HepG2 (cell line): ENCODE results near the gene SRRM3. TPM values are rescaled to one million over a fixed set of nuclear protein-coding genes. Genes with fewer than 3 reads are reported as not detected.

ENCODE experiments used
- AGO1 ChIP-seq: fragments of 200-400 bp; formaldehyde crosslinking; IDR thresholded peaks from 2 replicates; pipeline ENCODE4 v1.6.1; 2017; ENCODE audit warnings: mild to moderate bottlenecking, low read depth, low read length, moderate library complexity; ENCODE audit not compliant: poor library complexity, severe bottlenecking
- CAMTA2 ChIP-seq: sonication (generic); formaldehyde crosslinking; IDR thresholded peaks from 2 replicates; pipeline ENCODE4 v1.4.0; 2020; ENCODE audit warnings: mild to moderate bottlenecking, missing genetic modification reagents, borderline replicate concordance
- FOSL2 ChIP-seq: sonication (generic); formaldehyde crosslinking; IDR thresholded peaks from 2 replicates; pipeline ENCODE4 v1.4.0; 2020; ENCODE audit warnings: missing genetic modification reagents
- GPN1 ChIP-seq: sonication (generic); formaldehyde crosslinking; IDR thresholded peaks from 2 replicates; pipeline ENCODE4 v1.5.1; 2020; ENCODE audit warnings: missing genetic modification reagents, borderline replicate concordance
- HMG20B ChIP-seq: conservative IDR thresholded peaks from 2 replicates; pipeline ENCODE4 v1.6.1; 2016; ENCODE audit warnings: missing genetic modification reagents, missing compliant biosample characterization
- HNRNPL ChIP-seq: fragments of 200-400 bp; formaldehyde crosslinking; IDR thresholded peaks from 2 replicates; pipeline ENCODE4 v1.6.1; 2017; ENCODE audit warnings: mild to moderate bottlenecking, low read depth, low read length
- HOXA5 ChIP-seq: sonication (generic); formaldehyde crosslinking; IDR thresholded peaks from 2 replicates; pipeline ENCODE4 v1.4.0; 2020; ENCODE audit warnings: missing genetic modification reagents
- PRMT3 ChIP-seq: sonication (generic); formaldehyde crosslinking; IDR thresholded peaks from 2 replicates; pipeline ENCODE4 v1.8.1; 2022; ENCODE audit warnings: low read depth, mild to moderate bottlenecking, moderate library complexity, missing genetic modification reagents, borderline replicate concordance
- RAD21 ChIP-seq: fragments of 450-650 bp; formaldehyde crosslinking; IDR thresholded peaks from 2 replicates; pipeline ENCODE4 v1.5.0; 2020; ENCODE audit warnings: mild to moderate bottlenecking
- RBAK ChIP-seq: sonication (generic); formaldehyde crosslinking; IDR thresholded peaks from 2 replicates; pipeline ENCODE4 v1.5.1; 2020; ENCODE audit warnings: mild to moderate bottlenecking, missing genetic modification reagents
- YY1 ChIP-seq: IDR thresholded peaks from 2 replicates; pipeline ENCODE4 v1.6.1; 2011; ENCODE audit warnings: low read length, low read depth, moderate library complexity, mild to moderate bottlenecking; ENCODE audit not compliant: insufficient read depth, insufficient replicate concordance
- ZNF24 ChIP-seq: fragments of 450-650 bp; IDR thresholded peaks from 2 replicates; pipeline ENCODE4 v1.6.1; 2017; ENCODE audit warnings: antibody characterized with exemption, mild to moderate bottlenecking
- ZNF629 ChIP-seq: sonication (generic); formaldehyde crosslinking; conservative IDR thresholded peaks from 2 replicates; pipeline ENCODE4 v1.5.0; 2020; ENCODE audit warnings: missing genetic modification reagents
- ZNF780A ChIP-seq: sonication (generic); formaldehyde crosslinking; IDR thresholded peaks from 2 replicates; pipeline ENCODE4 v1.8.0; 2022; ENCODE audit warnings: mild to moderate bottlenecking, missing genetic modification reagents, moderate library complexity
- ZNF792 ChIP-seq: IDR thresholded peaks from 2 replicates; pipeline ENCODE4 v1.6.1; 2016
- ZNF850 ChIP-seq: sonication (generic); formaldehyde crosslinking; conservative IDR thresholded peaks from 2 replicates; pipeline ENCODE4 v1.9.0; 2021; ENCODE audit warnings: mild to moderate bottlenecking, missing genetic modification reagents
- polyA plus RNA-seq, 8 experiments: library from polyadenylated mRNA; depleted of rRNA in 3 of 8; stranded (reverse) in 7 of 8; unstranded in 1 of 8; fragments of >200 nt; fragmentation: Illumina TruSeq in 4 of 8; extraction: Trizol in 4 of 8; gene quantifications; 2 replicates each; pipeline versions ENCODE4 v1.2.1 to v1.2.3, GENCODE V29; 2011 to 2016; ENCODE audit warnings: low read depth in 4 of 8, missing spikeins in 1 of 8, mixed read lengths in 1 of 8; ENCODE audit not compliant: insufficient read depth in 1 of 8
- total RNA-seq, 5 experiments: library from RNA; depleted of rRNA; stranded (reverse); fragments of >200 nt; fragmentation: Illumina TruSeq; extraction: Trizol; gene quantifications; 2 replicates each; pipeline ENCODE4 v1.2.3, GENCODE V29; 2016; ENCODE audit warnings: low read depth in 1 of 5
- TF ChIP-seq, protein P1 (sequence below): sonication (generic); formaldehyde crosslinking; IDR thresholded peaks from 2 replicates; pipeline ENCODE4 v1.4.0; 2020; ENCODE audit warnings: mild to moderate bottlenecking, missing genetic modification reagents
- TF ChIP-seq, protein P2 (sequence below): sonication (generic); formaldehyde crosslinking; IDR thresholded peaks from 2 replicates; pipeline ENCODE4 v1.9.0; 2021; ENCODE audit warnings: missing genetic modification reagents, borderline replicate concordance
- TF ChIP-seq, protein P3 (sequence below): sonication (generic); formaldehyde crosslinking; IDR thresholded peaks from 2 replicates; pipeline ENCODE4 v1.5.0; 2020; ENCODE audit warnings: mild to moderate bottlenecking, missing genetic modification reagents

The SRRM3 gene
- total and polyA plus RNA-seq, 2 of the 13 experiments (the other 11 are each of a cell fraction or from before 2014, with no cell fraction given) = 0.13 to 0.54 TPM

- TF ChIP-seq, protein P1, sequence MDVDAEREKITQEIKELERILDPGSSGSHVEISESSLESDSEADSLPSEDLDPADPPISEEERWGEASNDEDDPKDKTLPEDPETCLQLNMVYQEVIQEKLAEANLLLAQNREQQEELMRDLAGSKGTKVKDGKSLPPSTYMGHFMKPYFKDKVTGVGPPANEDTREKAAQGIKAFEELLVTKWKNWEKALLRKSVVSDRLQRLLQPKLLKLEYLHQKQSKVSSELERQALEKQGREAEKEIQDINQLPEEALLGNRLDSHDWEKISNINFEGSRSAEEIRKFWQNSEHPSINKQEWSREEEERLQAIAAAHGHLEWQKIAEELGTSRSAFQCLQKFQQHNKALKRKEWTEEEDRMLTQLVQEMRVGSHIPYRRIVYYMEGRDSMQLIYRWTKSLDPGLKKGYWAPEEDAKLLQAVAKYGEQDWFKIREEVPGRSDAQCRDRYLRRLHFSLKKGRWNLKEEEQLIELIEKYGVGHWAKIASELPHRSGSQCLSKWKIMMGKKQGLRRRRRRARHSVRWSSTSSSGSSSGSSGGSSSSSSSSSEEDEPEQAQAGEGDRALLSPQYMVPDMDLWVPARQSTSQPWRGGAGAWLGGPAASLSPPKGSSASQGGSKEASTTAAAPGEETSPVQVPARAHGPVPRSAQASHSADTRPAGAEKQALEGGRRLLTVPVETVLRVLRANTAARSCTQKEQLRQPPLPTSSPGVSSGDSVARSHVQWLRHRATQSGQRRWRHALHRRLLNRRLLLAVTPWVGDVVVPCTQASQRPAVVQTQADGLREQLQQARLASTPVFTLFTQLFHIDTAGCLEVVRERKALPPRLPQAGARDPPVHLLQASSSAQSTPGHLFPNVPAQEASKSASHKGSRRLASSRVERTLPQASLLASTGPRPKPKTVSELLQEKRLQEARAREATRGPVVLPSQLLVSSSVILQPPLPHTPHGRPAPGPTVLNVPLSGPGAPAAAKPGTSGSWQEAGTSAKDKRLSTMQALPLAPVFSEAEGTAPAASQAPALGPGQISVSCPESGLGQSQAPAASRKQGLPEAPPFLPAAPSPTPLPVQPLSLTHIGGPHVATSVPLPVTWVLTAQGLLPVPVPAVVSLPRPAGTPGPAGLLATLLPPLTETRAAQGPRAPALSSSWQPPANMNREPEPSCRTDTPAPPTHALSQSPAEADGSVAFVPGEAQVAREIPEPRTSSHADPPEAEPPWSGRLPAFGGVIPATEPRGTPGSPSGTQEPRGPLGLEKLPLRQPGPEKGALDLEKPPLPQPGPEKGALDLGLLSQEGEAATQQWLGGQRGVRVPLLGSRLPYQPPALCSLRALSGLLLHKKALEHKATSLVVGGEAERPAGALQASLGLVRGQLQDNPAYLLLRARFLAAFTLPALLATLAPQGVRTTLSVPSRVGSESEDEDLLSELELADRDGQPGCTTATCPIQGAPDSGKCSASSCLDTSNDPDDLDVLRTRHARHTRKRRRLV (CRISPR knock-in tag) = no peak
- peak; percentile 96 for TF ChIP-seq ZNF780A
- TF ChIP-seq FOSL2 (CRISPR knock-in tag) = peak; percentile 63
- TF ChIP-seq AGO1 = no peak
- TF ChIP-seq ZNF850 (CRISPR knock-in tag) = no peak; the same call in 1 of the 2 replicates
- TF ChIP-seq YY1 = peak; percentile 79
- TF ChIP-seq ZNF24 = no peak
- no peak for TF ChIP-seq HNRNPL
- TF ChIP-seq HMG20B (CRISPR knock-in tag) = peak; percentile 72; the same call in 1 of the 2 replicates
- TF ChIP-seq, protein P2, sequence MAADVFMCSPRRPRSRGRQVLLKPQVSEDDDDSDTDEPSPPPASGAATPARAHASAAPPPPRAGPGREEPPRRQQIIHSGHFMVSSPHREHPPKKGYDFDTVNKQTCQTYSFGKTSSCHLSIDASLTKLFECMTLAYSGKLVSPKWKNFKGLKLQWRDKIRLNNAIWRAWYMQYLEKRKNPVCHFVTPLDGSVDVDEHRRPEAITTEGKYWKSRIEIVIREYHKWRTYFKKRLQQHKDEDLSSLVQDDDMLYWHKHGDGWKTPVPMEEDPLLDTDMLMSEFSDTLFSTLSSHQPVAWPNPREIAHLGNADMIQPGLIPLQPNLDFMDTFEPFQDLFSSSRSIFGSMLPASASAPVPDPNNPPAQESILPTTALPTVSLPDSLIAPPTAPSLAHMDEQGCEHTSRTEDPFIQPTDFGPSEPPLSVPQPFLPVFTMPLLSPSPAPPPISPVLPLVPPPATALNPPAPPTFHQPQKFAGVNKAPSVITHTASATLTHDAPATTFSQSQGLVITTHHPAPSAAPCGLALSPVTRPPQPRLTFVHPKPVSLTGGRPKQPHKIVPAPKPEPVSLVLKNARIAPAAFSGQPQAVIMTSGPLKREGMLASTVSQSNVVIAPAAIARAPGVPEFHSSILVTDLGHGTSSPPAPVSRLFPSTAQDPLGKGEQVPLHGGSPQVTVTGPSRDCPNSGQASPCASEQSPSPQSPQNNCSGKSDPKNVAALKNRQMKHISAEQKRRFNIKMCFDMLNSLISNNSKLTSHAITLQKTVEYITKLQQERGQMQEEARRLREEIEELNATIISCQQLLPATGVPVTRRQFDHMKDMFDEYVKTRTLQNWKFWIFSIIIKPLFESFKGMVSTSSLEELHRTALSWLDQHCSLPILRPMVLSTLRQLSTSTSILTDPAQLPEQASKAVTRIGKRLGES (CRISPR knock-in tag) = peak; percentile 94; the same call in 1 of the 2 replicates
- TF ChIP-seq RBAK (CRISPR knock-in tag) = no peak
- TF ChIP-seq, protein P3, sequence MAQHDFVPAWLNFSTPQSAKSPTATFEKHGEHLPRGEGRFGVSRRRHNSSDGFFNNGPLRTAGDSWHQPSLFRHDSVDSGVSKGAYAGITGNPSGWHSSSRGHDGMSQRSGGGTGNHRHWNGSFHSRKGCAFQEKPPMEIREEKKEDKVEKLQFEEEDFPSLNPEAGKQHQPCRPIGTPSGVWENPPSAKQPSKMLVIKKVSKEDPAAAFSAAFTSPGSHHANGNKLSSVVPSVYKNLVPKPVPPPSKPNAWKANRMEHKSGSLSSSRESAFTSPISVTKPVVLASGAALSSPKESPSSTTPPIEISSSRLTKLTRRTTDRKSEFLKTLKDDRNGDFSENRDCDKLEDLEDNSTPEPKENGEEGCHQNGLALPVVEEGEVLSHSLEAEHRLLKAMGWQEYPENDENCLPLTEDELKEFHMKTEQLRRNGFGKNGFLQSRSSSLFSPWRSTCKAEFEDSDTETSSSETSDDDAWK = no peak
- peak; percentile 99 for TF ChIP-seq PRMT3
- peak; percentile 97 for TF ChIP-seq GPN1 (CRISPR knock-in tag)
- TF ChIP-seq ZNF792 (CRISPR knock-in tag) = peak; percentile 98
- TF ChIP-seq ZNF629 (CRISPR knock-in tag) = peak; percentile 57; the same call in 1 of the 2 replicates
- TF ChIP-seq CAMTA2 = peak; percentile 83; the same call in 1 of the 2 replicates
- peak; percentile 88 for TF ChIP-seq RAD21 (CRISPR knock-in tag)
- TF ChIP-seq HOXA5 (CRISPR knock-in tag) = peak; percentile 98
Measured at GRCh38 chr7:76201732-76202665, at the start of gene SRRM3 (continued).
